Thyroid gland (tissue), 4 donors: ENCODE results near the gene TBC1D5. TPM values are rescaled to one million over a fixed set of nuclear protein-coding genes. Genes with fewer than 3 reads are reported as not detected.

Source experiments
- DNase-seq, 2 donors: peaks; one replicate each; pipeline ENCODE4 v3.0.0-alpha.2; 2019
- H3K27ac ChIP-seq, 3 donors: fragments of 200-600 bp; sonication (generic); 1 replicate in 2 of 3; 2 replicates in 1 of 3; pipeline ENCODE4 v1.5.1; 2016 to 2019; ENCODE audit warnings: mild to moderate bottlenecking in 1 of 3, moderate library complexity in 1 of 3
- H3K27me3 ChIP-seq: fragments of 200-600 bp; sonication (generic); one replicate; pipeline ENCODE4 v1.5.1; 2019
- H3K36me3 ChIP-seq, 2 donors: fragments of 200-600 bp; sonication (generic); one replicate each; pipeline ENCODE4 v1.5.1; 2016 to 2019
- H3K4me1 ChIP-seq, 2 donors: fragments of 200-600 bp; sonication (generic); one replicate each; pipeline ENCODE4 v1.5.1; 2017 to 2019
- H3K4me3 ChIP-seq, 3 donors: fragments of 200-600 bp; sonication (generic); replicated peaks in 1 of 3; 1 replicate in 2 of 3; 2 replicates in 1 of 3; pipeline ENCODE4 v1.5.1; 2016; ENCODE audit warnings: mild to moderate bottlenecking in 1 of 3
- H3K9me3 ChIP-seq: fragments of 200-600 bp; sonication (generic); one replicate; pipeline ENCODE4 v1.5.1; 2017
- POLR2A ChIP-seq, 2 donors: fragments of 450-650 bp; IDR thresholded peaks; one replicate each; pipeline ENCODE4 v1.6.1; 2017; ENCODE audit warnings: antibody characterized with exemption in 2 of 2, mild to moderate bottlenecking in 2 of 2, moderate library complexity in 1 of 2
- WGBS, 2 donors: methylation state at CpG; one replicate each; pipeline ENCODE4 v1.1.5; 2017; 5-methylcytosine and 5-hydroxymethylcytosine counted together
- intact Hi-C: fragments of 100-400 bp; cut with DNase I; formaldehyde crosslinking; loops from one replicate; pipeline ENCODE4 v1.15.1; 2023
- total RNA-seq, 4 donors: library from RNA; depleted of rRNA; stranded (reverse); fragments of >200 nt; gene quantifications; one replicate each; pipeline ENCODE4 v1.2.3, GENCODE V29; 2016
- TF ChIP-seq, protein P1 (sequence below), 6 experiments: fragments of 200-600 bp in 3 of 6; fragments of 450-650 bp in 3 of 6; sonication (generic) in 3 of 6; IDR thresholded peaks; one replicate each; pipeline ENCODE4 v1.5.1; 2016 to 2019; ENCODE audit warnings: antibody characterized with exemption in 6 of 6, mild to moderate bottlenecking in 2 of 6, inconsistent platforms in 1 of 6, moderate library complexity in 1 of 6

The TBC1D5 gene
- total RNA-seq, 4 donors from 2014 or later, result 115 to 141 (median 133) TPM

DNA sequence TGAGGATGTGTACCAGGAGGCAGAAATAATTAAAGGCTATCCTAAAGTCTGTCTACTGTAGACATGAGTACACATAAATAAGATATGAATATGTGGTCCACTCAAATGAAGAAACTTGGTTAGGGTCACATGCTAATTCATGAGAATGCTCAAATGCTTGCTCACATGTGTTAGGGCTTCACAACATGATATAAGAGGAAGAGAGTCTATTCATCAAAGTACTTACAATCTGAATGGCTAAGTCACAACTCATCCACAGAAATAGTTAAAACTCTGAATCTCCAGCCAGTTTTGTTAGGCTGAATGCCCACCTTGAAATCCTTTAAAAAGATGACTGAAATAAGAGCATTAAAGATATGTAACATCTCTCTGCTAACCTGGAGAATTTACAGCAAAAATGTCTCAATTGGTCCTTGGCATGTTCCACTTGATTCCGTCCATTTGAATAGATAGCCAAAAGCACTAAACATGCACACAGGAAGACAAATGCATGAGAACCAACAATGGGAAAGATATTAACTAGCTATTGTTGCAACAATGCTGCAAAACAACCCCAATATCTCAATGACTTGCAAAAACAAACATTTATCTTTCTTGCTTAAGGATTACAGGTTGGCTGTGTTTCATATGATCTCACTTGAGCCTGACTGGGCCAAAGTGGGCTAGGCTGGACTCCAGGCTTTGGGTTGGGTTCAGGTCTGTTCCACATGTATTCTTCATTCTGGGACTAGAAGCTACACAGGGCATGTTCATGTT, 10.6 kb upstream of the TBC1D5 start:
- 75 to 79% methylated on average over 1 of the region's 1 CpG for WGBS, 2 donors
- Histone ChIP-seq H3K4me3 (no peak overlapping the region), H3K36me3 (no peaks in the 10 kb centered on the region), H3K27me3 (no peaks in the 10 kb centered on the region), H3K4me1 (no peaks in the 10 kb centered on the region), H3K27ac (no peak overlapping the region), H3K9me3 (no peaks in the 10 kb centered on the region)
- no peak for DNase-seq
- intact Hi-C loops, result no loop called here
- no peak for TF ChIP-seq POLR2A (IDR thresholded peaks at IDR 0.05)
- TF ChIP-seq, protein P1, sequence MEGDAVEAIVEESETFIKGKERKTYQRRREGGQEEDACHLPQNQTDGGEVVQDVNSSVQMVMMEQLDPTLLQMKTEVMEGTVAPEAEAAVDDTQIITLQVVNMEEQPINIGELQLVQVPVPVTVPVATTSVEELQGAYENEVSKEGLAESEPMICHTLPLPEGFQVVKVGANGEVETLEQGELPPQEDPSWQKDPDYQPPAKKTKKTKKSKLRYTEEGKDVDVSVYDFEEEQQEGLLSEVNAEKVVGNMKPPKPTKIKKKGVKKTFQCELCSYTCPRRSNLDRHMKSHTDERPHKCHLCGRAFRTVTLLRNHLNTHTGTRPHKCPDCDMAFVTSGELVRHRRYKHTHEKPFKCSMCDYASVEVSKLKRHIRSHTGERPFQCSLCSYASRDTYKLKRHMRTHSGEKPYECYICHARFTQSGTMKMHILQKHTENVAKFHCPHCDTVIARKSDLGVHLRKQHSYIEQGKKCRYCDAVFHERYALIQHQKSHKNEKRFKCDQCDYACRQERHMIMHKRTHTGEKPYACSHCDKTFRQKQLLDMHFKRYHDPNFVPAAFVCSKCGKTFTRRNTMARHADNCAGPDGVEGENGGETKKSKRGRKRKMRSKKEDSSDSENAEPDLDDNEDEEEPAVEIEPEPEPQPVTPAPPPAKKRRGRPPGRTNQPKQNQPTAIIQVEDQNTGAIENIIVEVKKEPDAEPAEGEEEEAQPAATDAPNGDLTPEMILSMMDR (IDR thresholded peaks at IDR 0.05), result no peak

DNA sequence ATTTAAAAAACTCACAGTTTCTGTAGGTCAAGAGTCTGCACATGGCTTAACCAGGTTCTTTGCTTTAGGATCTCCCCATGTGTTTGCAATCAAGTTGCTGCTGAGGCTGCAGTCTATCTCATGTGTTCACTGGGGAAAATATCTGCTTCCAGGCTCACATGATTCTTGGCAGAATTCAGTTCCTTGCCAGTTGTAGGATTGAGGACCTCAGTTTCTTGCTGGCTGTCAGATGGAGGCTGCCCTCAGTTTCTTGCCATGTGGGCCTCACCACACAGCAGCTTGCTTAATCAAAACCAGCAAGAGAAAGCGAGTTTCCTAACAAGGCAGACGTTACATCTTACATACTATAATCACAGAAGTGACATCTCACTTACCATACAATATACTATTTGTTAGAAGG, 10.0 kb upstream of the TBC1D5 start:
- Histone ChIP-seq H3K36me3 (no peaks in the 10 kb centered on the region), H3K9me3 (no peaks in the 10 kb centered on the region), H3K4me3 (no peak overlapping the region), H3K27me3 (no peaks in the 10 kb centered on the region), H3K27ac (no peak overlapping the region), H3K4me1 (no peaks in the 10 kb centered on the region)
- WGBS, 2 donors, result 77 to 93% methylated on average over 2 of the region's 2 CpGs
- intact Hi-C loops, result no loop called here
- TF ChIP-seq, protein P1 (IDR thresholded peaks at IDR 0.05), result no peak
- TF ChIP-seq POLR2A (IDR thresholded peaks at IDR 0.05), result no peak
- DNase-seq, result no peak

DNA sequence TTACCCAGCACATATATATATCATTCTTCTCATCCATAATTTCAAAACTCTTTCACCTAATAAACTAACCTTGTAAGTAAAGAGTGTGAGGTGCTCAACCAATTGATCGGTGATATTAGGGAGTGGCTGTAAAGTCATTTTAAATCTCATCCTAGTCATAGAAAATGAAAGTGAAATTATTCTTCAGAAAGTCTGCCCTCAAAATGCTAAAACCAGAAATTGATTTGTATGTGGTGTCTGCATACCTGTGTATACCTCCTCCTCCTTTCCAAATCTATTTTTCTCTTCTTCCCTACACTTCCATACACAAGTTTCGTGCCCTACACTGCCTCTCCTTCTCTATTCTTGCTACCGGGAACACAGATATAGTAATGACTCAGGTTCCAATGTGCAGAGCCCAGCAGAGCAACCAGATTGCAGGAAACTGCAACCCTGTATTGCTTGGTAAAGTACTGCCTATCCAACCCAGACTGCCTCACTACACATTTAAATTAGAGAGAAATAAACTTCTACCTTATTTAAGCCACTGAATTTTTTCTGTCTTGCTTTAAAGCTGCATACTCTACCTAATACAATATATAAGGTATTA, 7.4 kb upstream of the TBC1D5 start:
- 74 to 85% methylated on average over 3 of the region's 3 CpGs for WGBS, 2 donors
- H3K4me3 ChIP-seq, result no peak overlapping the region

DNA sequence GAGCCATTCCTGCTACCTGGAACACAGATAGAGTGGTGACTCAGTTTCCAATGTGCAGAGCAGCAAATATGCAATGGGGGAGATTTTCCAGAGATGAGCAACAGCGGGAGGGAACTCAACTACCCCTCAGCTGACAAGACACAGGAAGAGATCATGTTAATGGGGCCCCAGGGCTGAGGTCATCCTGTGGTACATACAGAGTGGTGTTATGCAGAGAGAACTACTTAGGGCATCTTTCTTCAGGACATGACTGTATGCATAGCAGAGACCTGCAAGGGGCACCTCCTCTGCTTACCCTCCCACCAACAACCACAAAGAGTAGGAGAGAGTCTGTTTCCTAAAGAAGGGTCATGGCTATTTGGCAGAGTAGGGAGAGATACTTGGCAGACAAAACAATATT, 6.8 kb upstream of the TBC1D5 start:
- H3K4me1 ChIP-seq, result no peaks in the 10 kb centered on the region
- DNase-seq, result no peak
- TF ChIP-seq, protein P1 (IDR thresholded peaks at IDR 0.05), result no peak
- no peak for TF ChIP-seq POLR2A (IDR thresholded peaks at IDR 0.05)
- no peaks in the 10 kb centered on the region for H3K27me3 ChIP-seq
- intact Hi-C loops, result no loop called here
- no peaks in the 10 kb centered on the region for H3K36me3 ChIP-seq
- H3K9me3 ChIP-seq, result no peaks in the 10 kb centered on the region
- H3K27ac ChIP-seq, result no peak overlapping the region
- 72 to 83% methylated on average over 1 of the region's 1 CpG for WGBS, 2 donors
- H3K4me3 ChIP-seq, result no peak overlapping the region

More for the DNA sequence above, 7.4 kb upstream of the TBC1D5 start:
- Histone ChIP-seq H3K27me3 (no peaks in the 10 kb centered on the region), H3K9me3 (no peaks in the 10 kb centered on the region), H3K27ac (no peak overlapping the region), H3K36me3 (no peaks in the 10 kb centered on the region), H3K4me1 (no peaks in the 10 kb centered on the region)
- TF ChIP-seq, protein P1 (IDR thresholded peaks at IDR 0.05), result no peak
- TF ChIP-seq POLR2A (IDR thresholded peaks at IDR 0.05), result no peak
- intact Hi-C loops, result no loop called here
- DNase-seq, result no peak

DNA sequence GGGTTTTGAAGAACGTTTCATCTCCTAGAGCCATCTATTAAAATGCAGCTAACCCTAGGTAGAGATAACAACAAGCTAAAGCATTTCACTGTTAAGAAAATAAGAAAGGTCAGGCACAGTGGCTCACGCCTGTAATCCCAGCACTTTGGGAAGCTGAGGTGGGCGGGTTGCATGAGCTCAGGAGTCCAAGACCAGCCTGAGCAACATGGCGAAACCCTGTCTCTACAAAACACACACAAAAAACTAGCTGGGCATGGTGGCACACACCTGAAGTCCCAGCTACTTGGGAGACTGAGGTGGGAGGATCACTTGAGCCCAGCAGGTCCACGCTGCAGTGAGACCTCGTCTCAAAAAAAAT, 5.4 kb upstream of the TBC1D5 start:
- no peaks in the 10 kb centered on the region for H3K9me3 ChIP-seq
- intact Hi-C loops, result no loop called here
- no peak for TF ChIP-seq POLR2A (IDR thresholded peaks at IDR 0.05)
- TF ChIP-seq, protein P1 (IDR thresholded peaks at IDR 0.05), result no peak
- H3K27ac ChIP-seq, result no peak overlapping the region
- H3K4me1 ChIP-seq, result peaks cover 3 to 7% of the 10 kb centered on the region in 2 donors
- H3K36me3 ChIP-seq, result no peaks in the 10 kb centered on the region
- no peak for DNase-seq
- WGBS, 2 donors, result 82 to 86% methylated on average over 6 of the region's 6 CpGs
- H3K27me3 ChIP-seq, result no peaks in the 10 kb centered on the region
- H3K4me3 ChIP-seq, result no peak overlapping the region
